DND-41 (cell line): ENCODE data around the gene SLC22A3.

Experiments
- CTCF ChIP-seq: IDR thresholded peaks from 2 replicates; pipeline ENCODE4 v1.5.1; 2012; ENCODE audit warnings: borderline replicate concordance, low read length, moderate library complexity, mild to moderate bottlenecking; ENCODE audit not compliant: poor library complexity, severe bottlenecking; ENCODE audit errors: extremely low read depth
- EZH2 ChIP-seq: IDR thresholded peaks from 3 replicates; pipeline ENCODE4 v1.6.1; 2012; ENCODE audit warnings: borderline replicate concordance, low read depth, mild to moderate bottlenecking, moderate library complexity, low read length, inconsistent platforms; ENCODE audit not compliant: severe bottlenecking

- TF ChIP-seq CTCF (no peak), EZH2 (no peak)
These were observed 5.0 kb upstream of the SLC22A3 start for GRCh38 chr6:160343144-160343543.
